SK-N-SH (cell line): ENCODE results near the gene PHOX2A.

ENCODE experiments used
- CTCF ChIP-seq: fragments of 200-600 bp; sonication (generic); IDR thresholded peaks from 2 replicates; pipeline ENCODE4 v1.6.1; 2017; ENCODE audit warnings: antibody characterized with exemption, mild to moderate bottlenecking, moderate library complexity
- EP300 ChIP-seq, 2 experiments: IDR thresholded peaks; 2 replicates each; pipeline versions ENCODE4 v1.4.0 to v1.6.1; 2012; ENCODE audit warnings: borderline replicate concordance in 1 of 2, low read depth in 1 of 2, low read length in 1 of 2
- JUND ChIP-seq: IDR thresholded peaks from 2 replicates; pipeline ENCODE4 v1.4.0; 2012
- PBX3 ChIP-seq: IDR thresholded peaks from 2 replicates; pipeline ENCODE4; 2012
- POLR2AphosphoS5 ChIP-seq: IDR thresholded peaks from 2 replicates; pipeline ENCODE4 v1.6.1; 2012; ENCODE audit warnings: low read depth, low read length
- TAF1 ChIP-seq: IDR thresholded peaks from 2 replicates; pipeline ENCODE4 v1.6.1; 2012; ENCODE audit warnings: low read depth, mild to moderate bottlenecking, low read length, moderate library complexity, borderline replicate concordance
- USF2 ChIP-seq: fragments of 150-350 bp; IDR thresholded peaks from 2 replicates; pipeline ENCODE4 v1.6.1; 2017; ENCODE audit warnings: antibody characterized with exemption, low read length, low read depth, borderline replicate concordance

GRCh38 chr11:72293391-72293790, 49.4 kb upstream of the PHOX2A start:
- TF ChIP-seq TAF1 (no peak), POLR2AphosphoS5 (no peak), EP300 (IDR thresholded peaks at IDR 0.05; ENCODE audit: borderline replicate concordance in 1 of 2, low read depth in 1 of 2, low read length in 1 of 2) (no peak), CTCF (no peak), USF2 (no peak), JUND (no peak), PBX3 (no peak)
